OCI-LY3 (cell line): ENCODE measurements around the gene SLCO4A1.

Experiments used
- EZH2phosphoT487 ChIP-seq: fragments of 200-600 bp; shearing (Covaris generic); IDR thresholded peaks from 2 replicates; pipeline ENCODE4 v1.6.1; 2018; ENCODE audit warnings: antibody characterized with exemption, mixed run types, low read depth
- TF ChIP-seq, protein P1 (sequence below): fragments of 200-600, 300-600 bp; sonication (generic); IDR thresholded peaks from 2 replicates; pipeline ENCODE4 v1.5.1; 2014; ENCODE audit warnings: antibody characterized with exemption, low read length, low read depth

DNA sequence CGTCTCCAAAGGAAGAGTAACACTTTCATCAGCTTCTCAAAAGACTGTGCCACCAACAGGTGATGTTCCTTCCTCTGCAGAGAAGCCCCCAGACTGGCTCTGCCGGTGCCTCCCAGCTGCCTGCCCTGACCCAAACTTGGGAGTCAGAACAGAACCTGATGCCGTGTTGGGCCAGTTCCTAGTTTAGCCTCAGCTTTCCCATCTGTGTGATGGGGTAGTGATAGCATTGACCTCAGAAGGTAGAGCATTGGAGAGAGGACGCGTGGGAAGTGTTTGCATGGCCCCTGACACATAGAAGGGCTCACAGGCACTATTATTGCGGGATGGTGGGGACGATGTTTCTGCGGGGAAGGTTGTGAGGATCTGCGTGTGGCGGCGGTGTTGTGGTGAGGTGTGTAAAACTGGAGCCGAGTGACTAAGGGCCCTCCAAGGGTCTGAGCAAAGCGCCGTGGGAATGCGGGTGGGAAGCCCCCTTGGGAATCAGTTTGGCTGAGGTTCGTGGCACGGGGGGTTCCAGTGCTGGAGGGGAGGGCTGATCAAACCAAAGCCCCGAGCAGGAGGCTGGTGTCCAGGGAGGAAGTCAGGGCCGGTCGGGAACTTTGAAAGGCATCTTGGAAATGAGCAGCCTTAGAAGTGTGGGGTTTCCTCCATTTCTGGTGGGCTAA lies 68.0 kb downstream of the SLCO4A1 start:
- TF ChIP-seq, protein P1, sequence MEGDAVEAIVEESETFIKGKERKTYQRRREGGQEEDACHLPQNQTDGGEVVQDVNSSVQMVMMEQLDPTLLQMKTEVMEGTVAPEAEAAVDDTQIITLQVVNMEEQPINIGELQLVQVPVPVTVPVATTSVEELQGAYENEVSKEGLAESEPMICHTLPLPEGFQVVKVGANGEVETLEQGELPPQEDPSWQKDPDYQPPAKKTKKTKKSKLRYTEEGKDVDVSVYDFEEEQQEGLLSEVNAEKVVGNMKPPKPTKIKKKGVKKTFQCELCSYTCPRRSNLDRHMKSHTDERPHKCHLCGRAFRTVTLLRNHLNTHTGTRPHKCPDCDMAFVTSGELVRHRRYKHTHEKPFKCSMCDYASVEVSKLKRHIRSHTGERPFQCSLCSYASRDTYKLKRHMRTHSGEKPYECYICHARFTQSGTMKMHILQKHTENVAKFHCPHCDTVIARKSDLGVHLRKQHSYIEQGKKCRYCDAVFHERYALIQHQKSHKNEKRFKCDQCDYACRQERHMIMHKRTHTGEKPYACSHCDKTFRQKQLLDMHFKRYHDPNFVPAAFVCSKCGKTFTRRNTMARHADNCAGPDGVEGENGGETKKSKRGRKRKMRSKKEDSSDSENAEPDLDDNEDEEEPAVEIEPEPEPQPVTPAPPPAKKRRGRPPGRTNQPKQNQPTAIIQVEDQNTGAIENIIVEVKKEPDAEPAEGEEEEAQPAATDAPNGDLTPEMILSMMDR = no peak
- TF ChIP-seq EZH2phosphoT487 = no peak
